ENCODE results near the gene DDX1.

DDX1 gene

GRCh38 chr2:15662579-15662978 lies 70.9 kb downstream of the DDX1 start:
- Histone ChIP-seq H3K4me3 (ENCODE audit: low read length) (no peak overlapping the region), H3K9ac (ENCODE audit: low read length) (no peak overlapping the region), H3K27me3 (replicated peaks; ENCODE audit: control insufficient read depth, insufficient read depth, low read length) (peaks cover 16% of the 10 kb centered on the region), H3K9me3 (ENCODE audit: control insufficient read depth, low read length) (peaks cover 26% of the 10 kb centered on the region), H3K4me1 (ENCODE audit: control insufficient read depth, insufficient read depth, low read length) (no peaks in the 10 kb centered on the region), H3K36me3 (ENCODE audit: control insufficient read depth, insufficient read depth, low read length, severe bottlenecking) (no peaks in the 10 kb centered on the region)
- DNase-seq (ENCODE audit: low read depth) = no peak

- H3K9ac ChIP-seq (ENCODE audit: low read length) = no peak overlapping the region
- peaks cover 16% of the 10 kb centered on the region for H3K27me3 ChIP-seq (replicated peaks; ENCODE audit: control insufficient read depth, insufficient read depth, low read length)
- no peak for DNase-seq (ENCODE audit: low read depth)
Measured at GRCh38 chr2:15663802-15664201, 72.1 kb downstream of the DDX1 start.

GRCh38 chr2:15664273-15665066 lies 72.8 kb downstream of the DDX1 start:
- Histone ChIP-seq H3K4me3 (ENCODE audit: low read length) (no peak overlapping the region), H3K27me3 (replicated peaks; ENCODE audit: control insufficient read depth, insufficient read depth, low read length) (peaks cover 16% of the 10 kb centered on the region), H3K36me3 (ENCODE audit: control insufficient read depth, insufficient read depth, low read length, severe bottlenecking) (no peaks in the 10 kb centered on the region), H3K9me3 (ENCODE audit: control insufficient read depth, low read length) (peaks cover 10% of the 10 kb centered on the region), H3K4me1 (ENCODE audit: control insufficient read depth, insufficient read depth, low read length) (peaks cover 9% of the 10 kb centered on the region), H3K9ac (ENCODE audit: low read length) (no peak overlapping the region)
- DNase-seq (ENCODE audit: low read depth) = no peak

More at GRCh38 chr2:15663802-15664201, 72.1 kb downstream of the DDX1 start:
- Histone ChIP-seq H3K4me3 (ENCODE audit: low read length) (no peak overlapping the region), H3K36me3 (ENCODE audit: control insufficient read depth, insufficient read depth, low read length, severe bottlenecking) (no peaks in the 10 kb centered on the region), H3K4me1 (ENCODE audit: control insufficient read depth, insufficient read depth, low read length) (peaks cover 9% of the 10 kb centered on the region), H3K9me3 (ENCODE audit: control insufficient read depth, low read length) (peaks cover 17% of the 10 kb centered on the region)

- no peak overlapping the region for H3K4me3 ChIP-seq (ENCODE audit: low read length)
- no peak for DNase-seq (ENCODE audit: low read depth)
- H3K9me3 ChIP-seq (ENCODE audit: control insufficient read depth, low read length) = peaks cover 10% of the 10 kb centered on the region
- no peak overlapping the region for H3K9ac ChIP-seq (ENCODE audit: low read length)
- H3K4me1 ChIP-seq (ENCODE audit: control insufficient read depth, insufficient read depth, low read length) = peaks cover 9% of the 10 kb centered on the region
- H3K36me3 ChIP-seq (ENCODE audit: control insufficient read depth, insufficient read depth, low read length, severe bottlenecking) = no peaks in the 10 kb centered on the region
- peaks cover 11% of the 10 kb centered on the region for H3K27me3 ChIP-seq (replicated peaks; ENCODE audit: control insufficient read depth, insufficient read depth, low read length)
Measured at GRCh38 chr2:15665067-15665942, 73.6 kb downstream of the DDX1 start.

- Histone ChIP-seq H3K4me3 (ENCODE audit: low read length) (no peak overlapping the region), H3K4me1 (ENCODE audit: control insufficient read depth, insufficient read depth, low read length) (peaks cover 9% of the 10 kb centered on the region), H3K27me3 (replicated peaks; ENCODE audit: control insufficient read depth, insufficient read depth, low read length) (peaks cover 11% of the 10 kb centered on the region), H3K36me3 (ENCODE audit: control insufficient read depth, insufficient read depth, low read length, severe bottlenecking) (no peaks in the 10 kb centered on the region), H3K9ac (ENCODE audit: low read length) (no peak overlapping the region), H3K9me3 (ENCODE audit: control insufficient read depth, low read length) (peaks cover 10% of the 10 kb centered on the region)
- no peak for DNase-seq (ENCODE audit: low read depth)
Measured at GRCh38 chr2:15665943-15666460, 74.3 kb downstream of the DDX1 start.

- H3K4me3 ChIP-seq (ENCODE audit: low read length) = no peak overlapping the region
- no peaks in the 10 kb centered on the region for H3K36me3 ChIP-seq (ENCODE audit: control insufficient read depth, insufficient read depth, low read length, severe bottlenecking)
- H3K4me1 ChIP-seq (ENCODE audit: control insufficient read depth, insufficient read depth, low read length) = peaks cover 9% of the 10 kb centered on the region
- DNase-seq (ENCODE audit: low read depth) = no peak
- H3K27me3 ChIP-seq (replicated peaks; ENCODE audit: control insufficient read depth, insufficient read depth, low read length) = peaks cover 11% of the 10 kb centered on the region
- peaks cover 8% of the 10 kb centered on the region for H3K9me3 ChIP-seq (ENCODE audit: control insufficient read depth, low read length)
- H3K9ac ChIP-seq (ENCODE audit: low read length) = no peak overlapping the region
Measured at GRCh38 chr2:15666861-15667808, 75.5 kb downstream of the DDX1 start.

- peaks cover 6% of the 10 kb centered on the region for H3K9me3 ChIP-seq (ENCODE audit: control insufficient read depth, low read length)
- H3K9ac ChIP-seq (ENCODE audit: low read length) = no peak overlapping the region
- no peak for DNase-seq (ENCODE audit: low read depth)
- H3K4me3 ChIP-seq (ENCODE audit: low read length) = no peak overlapping the region
- H3K4me1 ChIP-seq (ENCODE audit: control insufficient read depth, insufficient read depth, low read length) = peaks cover 9% of the 10 kb centered on the region
- H3K36me3 ChIP-seq (ENCODE audit: control insufficient read depth, insufficient read depth, low read length, severe bottlenecking) = no peaks in the 10 kb centered on the region
- peaks cover 11% of the 10 kb centered on the region for H3K27me3 ChIP-seq (replicated peaks; ENCODE audit: control insufficient read depth, insufficient read depth, low read length)
Measured at GRCh38 chr2:15667809-15668556, 76.3 kb downstream of the DDX1 start.

- Histone ChIP-seq H3K36me3 (ENCODE audit: control insufficient read depth, insufficient read depth, low read length, severe bottlenecking) (no peaks in the 10 kb centered on the region), H3K4me3 (ENCODE audit: low read length) (no peak overlapping the region), H3K9me3 (ENCODE audit: control insufficient read depth, low read length) (peaks cover 2% of the 10 kb centered on the region), H3K27me3 (replicated peaks; ENCODE audit: control insufficient read depth, insufficient read depth, low read length) (peaks cover 11% of the 10 kb centered on the region), H3K9ac (ENCODE audit: low read length) (no peak overlapping the region), H3K4me1 (ENCODE audit: control insufficient read depth, insufficient read depth, low read length) (peaks cover 12% of the 10 kb centered on the region)
- no peak for DNase-seq (ENCODE audit: low read depth)
Measured at GRCh38 chr2:15668611-15669305, 77.1 kb downstream of the DDX1 start.

- H3K27me3 ChIP-seq (replicated peaks; ENCODE audit: control insufficient read depth, insufficient read depth, low read length) = peaks cover 5% of the 10 kb centered on the region
- no peak for DNase-seq (ENCODE audit: low read depth)
- H3K9me3 ChIP-seq (ENCODE audit: control insufficient read depth, low read length) = no peaks in the 10 kb centered on the region
- peaks cover 17% of the 10 kb centered on the region for H3K4me1 ChIP-seq (ENCODE audit: control insufficient read depth, insufficient read depth, low read length)
- H3K4me3 ChIP-seq (ENCODE audit: low read length) = no peak overlapping the region
- no peaks in the 10 kb centered on the region for H3K36me3 ChIP-seq (ENCODE audit: control insufficient read depth, insufficient read depth, low read length, severe bottlenecking)
- no peak overlapping the region for H3K9ac ChIP-seq (ENCODE audit: low read length)
Measured at GRCh38 chr2:15669375-15669910, 77.8 kb downstream of the DDX1 start.

Data from adipocyte (in vitro differentiated cells).